Erythroblast (primary cell): ENCODE data around the gene ADAM23.

ENCODE experiments used
- GATA1 ChIP-seq: IDR thresholded peaks from 2 replicates; pipeline ENCODE4 v1.6.1; 2011; ENCODE audit warnings: low read depth, mild to moderate bottlenecking, control low read depth, low read length, moderate library complexity
- POLR2A ChIP-seq: IDR thresholded peaks from 2 replicates; pipeline ENCODE4 v1.6.1; 2011; ENCODE audit warnings: mild to moderate bottlenecking, low read length

GRCh38 chr2:206471524-206472062 lies 28.3 kb downstream of the ADAM23 start:
- TF ChIP-seq POLR2A (no peak), GATA1 (no peak)
